Activated effector memory CD4-positive, alpha-beta T cell treated with Interleukin-2 at 50 U/mL for 16 hours (primary cell): Measurements from ENCODE around the gene NKD1.

Source experiments
- DNase-seq: peaks from one replicate; pipeline ENCODE4 v3.0.0-alpha.2; 2020

Gene NKD1

DNA sequence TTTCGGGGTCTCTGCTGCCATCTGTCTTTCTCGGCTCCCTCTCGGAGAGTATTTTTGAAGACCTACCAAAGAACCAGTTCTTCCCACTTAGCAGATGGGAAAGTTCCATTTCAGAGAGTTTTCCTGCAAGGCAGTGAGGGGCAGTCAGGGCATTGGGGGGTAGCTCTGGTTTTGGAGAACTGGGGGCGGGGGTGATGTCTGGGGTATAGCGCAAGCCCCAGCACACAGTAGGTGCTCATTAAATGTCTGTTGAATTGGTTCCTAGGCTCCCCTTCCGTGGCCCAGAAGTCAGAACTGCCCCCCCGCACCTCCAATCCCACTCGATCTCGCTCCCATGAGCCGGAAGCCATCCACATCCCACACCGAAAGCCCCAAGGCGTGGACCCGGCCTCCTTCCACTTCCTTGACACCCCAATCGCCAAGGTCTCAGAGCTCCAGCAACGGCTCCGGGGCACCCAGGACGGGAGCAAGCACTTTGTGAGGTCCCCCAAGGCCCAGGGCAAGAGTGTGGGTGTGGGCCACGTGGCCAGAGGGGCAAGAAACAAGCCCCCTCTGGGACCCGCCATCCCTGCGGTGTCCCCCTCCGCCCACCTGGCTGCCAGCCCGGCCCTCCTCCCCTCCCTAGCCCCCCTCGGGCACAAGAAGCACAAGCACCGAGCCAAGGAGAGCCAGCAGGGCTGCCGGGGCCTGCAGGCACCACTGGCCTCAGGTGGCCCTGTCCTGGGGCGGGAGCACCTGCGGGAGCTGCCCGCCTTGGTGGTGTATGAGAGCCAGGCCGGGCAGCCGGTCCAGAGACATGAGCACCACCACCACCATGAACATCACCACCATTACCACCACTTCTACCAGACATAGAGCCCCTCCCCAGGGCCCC lies 85.0 kb downstream of the NKD1 start:
- no peak for DNase-seq

DNA sequence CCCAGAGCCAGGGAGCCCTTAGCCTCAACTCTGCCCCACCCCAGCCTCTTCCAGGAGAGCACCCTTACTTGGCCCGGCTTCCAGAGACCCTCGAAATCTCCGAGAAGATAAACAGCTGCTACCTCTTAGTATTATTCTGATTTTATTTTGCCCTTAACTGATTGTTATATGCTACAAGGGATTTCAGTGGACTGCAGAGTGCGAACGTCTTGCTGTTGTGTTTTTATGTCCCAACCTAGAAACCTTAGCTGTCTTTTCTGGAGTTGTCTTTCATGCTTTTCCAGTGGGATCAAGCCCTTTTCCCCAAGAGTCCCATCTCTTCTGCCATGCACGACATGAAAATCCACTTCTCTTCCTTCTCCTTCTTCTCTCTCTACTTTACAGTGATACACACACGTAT lies 85.9 kb downstream of the NKD1 start:
- DNase-seq = no peak

DNA sequence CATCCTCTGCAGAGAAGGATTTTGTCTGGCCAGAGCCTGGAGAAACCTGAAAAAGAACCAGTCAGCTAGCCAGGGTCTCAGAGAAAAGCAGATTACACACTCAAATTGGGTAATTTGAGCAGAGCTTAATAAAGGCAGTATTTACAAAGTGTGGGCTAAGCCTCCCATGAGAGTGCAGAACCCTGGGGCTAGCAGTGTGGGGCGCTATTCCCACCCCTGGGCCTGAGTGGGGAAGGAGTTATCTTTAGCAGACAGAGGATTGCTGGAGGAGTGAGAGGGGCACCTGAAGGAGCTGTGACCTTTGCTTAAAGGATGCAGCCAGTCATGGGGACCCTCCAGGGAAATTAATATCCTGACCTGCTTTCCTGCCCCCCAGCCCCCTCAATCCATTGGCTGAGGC lies 86.8 kb downstream of the NKD1 start:
- DNase-seq = no peak

DNA sequence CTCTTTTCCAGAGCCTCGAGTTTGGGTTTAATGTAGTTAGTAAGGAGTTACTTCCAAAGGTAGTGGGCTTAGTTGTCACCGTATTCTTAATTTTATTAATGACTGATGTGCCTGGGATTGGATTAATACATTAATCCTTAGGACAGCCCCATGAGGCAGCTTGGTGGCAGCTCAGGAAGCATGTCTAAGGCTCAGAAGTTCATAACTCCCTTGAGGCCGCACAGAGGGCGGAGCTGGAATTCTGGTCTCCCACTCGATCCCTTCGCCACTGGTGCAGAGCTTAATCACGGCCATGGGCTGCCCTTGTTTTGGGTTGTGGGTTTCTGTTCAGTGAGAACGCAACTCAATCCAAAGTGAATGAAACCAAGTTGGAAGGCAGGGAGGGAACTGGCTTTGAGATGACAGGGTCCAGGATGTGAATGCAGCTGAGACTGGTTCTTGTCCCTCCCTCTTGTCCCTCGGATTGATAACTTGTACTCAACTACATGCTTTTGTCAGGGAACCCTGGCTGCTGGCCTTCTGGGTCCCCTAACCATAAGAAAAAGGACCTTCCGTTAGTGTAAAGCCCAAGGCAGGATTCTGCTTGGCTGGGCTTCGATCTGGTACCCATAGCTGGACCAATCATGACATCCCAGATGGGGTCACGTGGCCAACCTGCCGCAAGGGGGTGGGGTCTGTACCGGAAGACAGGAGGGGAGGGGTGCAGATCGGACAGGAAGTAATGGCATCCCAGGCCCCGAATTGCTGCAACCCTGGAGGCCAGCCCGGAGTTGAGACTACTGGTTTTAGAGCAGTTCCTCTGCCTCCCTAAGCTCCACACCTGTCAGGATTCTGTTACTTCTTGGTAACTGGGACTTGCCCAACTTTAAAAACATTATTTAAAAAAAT lies 87.6 kb downstream of the NKD1 start:
- DNase-seq = no peak

DNA sequence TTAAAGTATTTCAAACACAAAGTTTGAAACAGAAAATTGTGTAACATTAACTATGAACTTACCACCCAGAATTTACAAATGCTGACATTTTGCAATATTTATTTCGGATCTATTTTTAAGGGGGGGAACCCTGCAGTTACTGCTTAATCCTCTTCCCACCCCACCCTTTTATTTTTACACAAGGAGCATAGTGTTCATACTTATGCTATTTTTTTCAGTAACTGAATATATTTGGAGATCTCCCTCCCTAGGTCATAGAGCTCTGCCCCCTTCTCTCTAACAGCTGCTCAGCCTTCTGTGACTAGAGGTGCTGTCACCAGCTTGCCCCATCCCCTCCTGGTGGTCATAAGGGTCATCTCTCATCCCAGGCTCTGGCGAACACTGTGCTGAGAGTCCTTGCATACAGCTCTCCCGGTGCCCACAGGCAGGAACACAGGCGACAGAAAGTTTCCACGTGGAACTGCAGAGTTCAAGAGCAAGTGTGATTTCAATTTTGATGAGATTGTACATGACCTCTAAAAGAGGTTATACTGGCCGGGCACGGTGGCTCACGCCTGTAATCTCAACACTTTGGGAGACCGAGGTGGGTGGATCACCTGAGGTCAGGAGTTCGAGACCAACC lies 88.7 kb downstream of the NKD1 start:
- no peak for DNase-seq

DNA sequence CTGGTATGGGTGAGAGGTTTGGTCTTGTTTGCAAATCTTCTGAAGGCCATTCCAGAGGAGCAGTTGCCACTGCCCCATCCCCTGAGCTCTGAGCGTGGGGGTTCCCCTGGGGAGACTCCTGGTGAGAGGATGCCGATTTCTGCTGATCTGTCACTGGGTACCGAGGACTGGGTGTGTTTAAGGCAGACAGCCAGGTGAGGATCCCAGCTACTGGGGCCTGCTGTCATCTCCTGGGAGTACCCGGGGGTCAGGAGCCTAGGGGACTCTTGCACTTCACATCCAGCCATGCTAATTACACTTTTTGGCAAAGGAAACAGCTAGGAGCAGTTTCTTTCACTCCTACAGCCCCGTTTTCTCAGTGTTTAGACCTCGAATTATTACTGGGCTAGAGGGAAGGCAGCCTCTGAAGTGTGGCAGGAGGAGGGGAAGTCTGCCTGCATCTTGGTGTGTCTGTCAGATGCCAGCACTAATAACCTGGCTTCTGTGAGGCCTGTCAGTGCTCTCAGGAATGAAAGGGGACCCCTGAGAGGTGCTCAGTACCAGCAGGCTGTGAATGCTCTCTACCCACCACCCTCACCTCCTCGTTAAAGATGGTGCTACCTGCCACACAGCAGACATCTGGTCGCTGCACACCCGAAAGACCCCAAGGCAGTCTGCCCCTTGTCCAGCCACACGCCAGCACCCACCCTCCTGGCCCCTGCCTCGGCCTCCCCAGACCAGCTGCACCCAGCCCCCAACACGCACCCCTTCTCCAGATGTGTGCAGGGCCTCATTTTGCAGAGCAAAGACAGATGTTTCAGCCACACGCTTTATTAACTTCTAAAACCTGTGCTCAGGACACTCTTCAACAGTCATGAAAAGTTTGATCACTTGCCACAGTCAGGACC lies 89.8 kb downstream of the NKD1 start:
- no peak for DNase-seq

DNA sequence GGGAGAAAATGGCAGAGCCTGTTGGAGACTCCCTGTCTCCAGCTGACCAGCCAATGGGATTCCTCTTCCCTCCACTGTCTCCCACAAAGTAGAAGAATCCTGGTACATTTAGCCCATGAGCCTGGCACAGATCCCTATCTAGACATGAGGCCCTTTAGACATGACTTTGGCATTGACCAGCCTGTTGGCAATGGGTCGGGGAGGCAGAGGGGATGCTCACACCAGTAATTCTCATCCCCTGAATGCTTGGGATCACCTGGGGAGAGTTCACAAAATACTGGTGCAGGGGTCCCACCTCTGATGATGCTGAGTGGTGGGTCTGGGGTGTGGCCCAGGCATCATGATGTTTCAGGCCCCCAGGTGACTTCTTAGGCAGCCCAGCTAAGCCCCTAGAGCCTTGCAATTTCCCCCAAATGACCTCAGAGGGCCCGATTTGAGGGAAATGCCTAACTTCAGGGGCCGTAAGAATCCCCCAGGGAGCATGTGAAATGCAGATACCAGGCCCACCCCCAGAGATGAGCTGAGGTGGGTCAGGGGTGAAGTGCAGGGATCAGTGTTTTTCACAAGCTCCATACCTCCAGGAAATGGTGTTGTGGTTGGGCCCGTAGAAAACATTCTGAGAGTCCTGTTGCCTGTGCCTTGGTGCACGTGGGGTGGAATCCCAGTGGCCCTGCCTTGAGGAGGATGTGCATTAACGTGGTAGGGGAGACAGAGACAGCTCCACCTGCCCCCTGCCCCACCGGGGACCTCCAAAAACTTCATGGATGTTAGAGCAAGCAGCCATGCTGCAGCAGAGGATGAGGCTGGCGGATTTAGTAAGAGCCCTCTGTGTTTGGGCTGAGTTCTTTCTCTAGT lies 90.8 kb downstream of the NKD1 start:
- no peak for DNase-seq

DNA sequence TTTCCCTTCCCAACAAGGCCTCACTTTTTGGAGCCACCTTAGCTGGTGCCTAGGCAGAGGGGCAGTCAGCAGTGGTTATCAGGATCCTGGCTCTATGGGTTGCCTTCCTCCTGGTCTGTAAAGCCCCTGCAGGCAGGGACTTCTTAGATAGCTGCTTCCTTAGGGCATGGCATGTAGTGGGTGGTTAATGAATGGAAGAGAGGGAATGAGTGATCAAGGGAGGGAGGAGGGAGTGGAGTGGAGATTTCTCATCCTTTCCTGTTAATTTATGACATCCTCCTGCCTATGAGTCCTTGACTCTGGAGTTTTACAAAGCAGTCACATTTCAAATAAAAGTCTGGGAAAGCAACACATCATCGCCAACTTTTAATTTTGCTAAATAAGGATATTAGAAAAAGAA lies 92.2 kb downstream of the NKD1 start:
- DNase-seq = no peak

DNA sequence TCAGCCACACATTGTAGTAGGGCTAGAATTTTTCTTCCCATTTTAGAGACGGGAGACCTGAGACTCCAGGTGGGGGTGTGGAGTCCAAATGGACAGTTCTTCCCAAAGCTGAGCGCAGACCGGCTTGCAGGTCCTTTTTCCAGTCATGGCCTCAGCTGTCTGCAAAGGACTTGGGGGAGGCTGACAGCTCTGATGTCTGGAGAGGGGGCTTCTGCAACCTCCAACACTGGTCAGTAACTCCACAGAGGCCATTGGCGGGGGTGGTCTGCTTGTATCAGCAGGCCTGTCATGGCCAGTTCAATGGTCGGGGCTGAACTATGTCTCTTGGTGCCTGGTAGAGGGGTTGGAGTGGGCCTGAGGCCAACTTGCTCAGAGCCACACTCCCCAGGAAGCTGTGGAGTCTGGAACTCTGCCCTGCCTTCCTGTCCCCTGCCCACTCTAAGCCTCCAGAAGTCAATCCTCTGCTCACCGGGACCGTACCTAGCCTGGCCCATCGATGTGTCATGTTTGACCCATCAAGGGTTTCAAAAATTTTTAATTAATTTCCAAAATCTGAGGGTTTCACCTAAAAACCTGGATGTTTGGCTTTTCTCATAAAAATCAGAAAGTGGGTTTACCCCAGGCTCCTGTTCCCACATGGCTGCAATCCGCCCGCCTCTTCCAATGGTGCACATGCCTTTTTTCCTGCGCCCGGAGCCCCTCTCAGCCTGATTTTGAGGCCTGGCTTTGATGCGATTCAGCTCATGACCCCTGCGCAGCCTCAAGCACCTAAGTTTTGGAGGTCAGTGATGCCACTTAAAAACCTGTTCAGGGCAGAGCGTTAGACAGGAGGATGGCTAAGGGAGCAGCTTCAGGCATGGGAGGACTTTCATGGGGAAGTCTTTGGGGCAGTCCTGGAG lies 93.0 kb downstream of the NKD1 start:
- no peak for DNase-seq

DNA sequence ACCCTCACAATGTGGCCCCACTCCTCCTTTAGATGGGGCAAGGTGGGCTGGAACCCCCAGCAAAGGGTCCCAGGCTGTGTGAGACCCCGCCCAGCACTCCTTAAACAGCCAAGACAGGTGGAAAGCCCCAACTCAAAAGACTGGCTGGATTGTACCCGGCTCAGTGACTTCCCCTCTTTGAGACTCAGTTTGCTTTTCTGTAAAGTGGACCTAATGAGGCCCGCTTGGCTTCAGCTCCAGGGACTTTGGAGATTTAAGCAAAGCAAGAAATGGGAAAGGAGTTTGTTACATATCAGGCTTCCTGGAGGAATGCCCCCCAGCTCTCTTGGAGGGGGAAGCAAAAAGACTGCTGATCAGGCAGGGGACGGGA lies 93.6 kb downstream of the NKD1 start:
- no peak for DNase-seq

DNA sequence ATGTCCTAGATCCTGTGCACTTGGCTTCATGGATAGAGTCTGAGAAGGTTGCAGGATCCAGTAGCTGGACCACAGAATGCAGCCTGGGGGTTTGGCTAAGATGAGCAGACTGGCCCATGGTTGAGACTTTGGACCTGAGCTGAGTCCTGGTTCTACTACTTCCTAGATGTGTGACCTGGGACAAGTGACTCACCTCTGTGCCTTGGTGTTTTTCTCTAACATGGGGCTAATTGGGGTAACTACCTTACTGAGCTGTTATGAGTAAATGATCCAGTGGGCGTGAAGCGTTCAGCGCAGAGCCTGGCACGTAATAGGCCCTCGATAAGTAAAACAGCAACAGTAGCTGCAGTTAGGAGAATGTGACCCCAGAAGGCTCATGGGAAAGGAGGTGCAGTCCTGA lies 94.2 kb downstream of the NKD1 start:
- no peak for DNase-seq

DNA sequence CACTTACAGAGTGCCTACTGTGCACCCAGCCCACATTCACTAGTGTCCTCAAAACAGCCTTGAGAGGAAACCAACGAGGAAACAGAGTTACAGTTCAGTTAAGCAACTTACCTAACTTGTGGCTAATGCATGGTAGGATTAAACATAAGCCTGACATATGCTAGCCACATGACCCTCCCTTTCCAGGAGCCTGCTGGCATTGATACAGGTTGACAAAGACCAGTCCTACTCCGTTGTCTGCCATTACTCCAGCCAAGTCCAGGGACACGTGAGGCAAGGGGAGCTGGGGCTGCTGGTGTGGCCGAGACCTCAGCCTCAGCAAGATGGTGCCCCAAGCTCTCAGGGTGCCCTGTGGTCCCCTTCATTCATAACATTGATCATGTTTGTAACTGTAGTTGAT lies 95.0 kb downstream of the NKD1 start:
- no peak for DNase-seq

DNA sequence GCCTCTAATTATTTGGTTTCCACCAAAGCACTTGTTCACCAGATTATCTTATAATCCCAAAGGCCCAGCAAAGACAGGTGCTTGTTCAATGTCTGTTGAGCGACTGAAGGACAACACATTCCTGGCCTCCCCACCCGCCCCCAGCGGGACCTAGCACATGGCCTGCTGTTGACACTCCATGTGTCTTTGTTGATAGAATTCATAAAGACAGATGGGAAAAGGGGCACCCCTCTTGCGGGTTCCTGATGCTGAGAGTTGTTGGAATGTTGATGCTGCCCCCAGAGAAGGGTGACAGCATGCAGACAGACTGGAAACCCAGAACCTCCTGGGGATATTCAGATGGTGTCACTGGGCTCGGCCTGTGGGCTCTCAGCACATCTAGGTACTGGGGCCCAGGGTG lies 96.0 kb downstream of the NKD1 start:
- no peak for DNase-seq

DNA sequence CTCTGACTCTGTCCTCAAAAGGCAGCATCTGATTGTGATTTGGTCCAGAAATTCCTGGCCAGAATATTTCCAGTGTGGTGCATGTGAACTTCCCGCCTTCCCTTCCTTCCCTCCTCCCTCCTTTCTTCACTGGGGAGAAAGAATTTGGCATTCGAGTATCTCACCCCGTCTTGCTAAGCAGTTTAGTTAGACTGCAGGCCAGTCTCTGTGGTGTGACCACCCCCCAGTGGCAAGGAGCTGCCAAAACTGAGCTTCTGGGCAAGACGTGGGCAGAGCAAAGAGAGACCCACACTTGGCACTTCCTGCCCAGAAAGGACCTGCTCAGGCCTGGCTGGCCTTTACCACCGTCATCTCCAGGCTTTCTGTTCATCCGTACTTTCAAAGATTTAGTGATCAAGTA lies 96.5 kb downstream of the NKD1 start:
- DNase-seq = no peak

DNA sequence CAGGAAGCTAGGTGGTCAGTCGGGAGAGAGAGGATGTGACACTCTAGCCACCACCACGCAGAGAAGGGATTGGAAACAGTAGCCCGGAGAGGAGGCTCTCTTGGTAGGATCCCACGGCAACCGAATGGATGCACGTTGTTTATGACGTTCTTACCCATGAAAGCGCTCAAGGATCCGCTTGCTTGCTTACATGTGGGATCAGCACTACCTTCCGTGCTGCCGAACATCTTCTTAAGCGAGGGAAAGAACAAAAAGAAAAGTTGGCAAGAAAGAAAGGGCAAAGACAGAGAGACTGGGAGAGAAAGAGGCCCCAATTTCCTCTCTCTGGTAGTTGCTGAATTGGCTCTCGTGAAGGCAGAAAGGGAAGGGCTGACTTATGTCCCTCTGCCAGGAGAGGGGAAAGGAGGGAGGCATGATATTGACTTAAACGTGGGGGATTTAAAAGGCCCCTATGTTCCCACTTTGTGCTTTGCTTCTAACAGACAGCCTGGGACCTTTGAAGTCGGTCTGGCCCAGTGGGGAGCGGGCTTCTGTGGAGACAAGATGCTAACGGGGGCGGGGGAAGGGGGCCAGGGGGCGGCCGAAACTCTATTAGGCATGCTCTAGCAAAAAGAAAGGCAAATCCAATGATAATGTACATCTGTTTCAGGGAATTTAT lies 97.5 kb downstream of the NKD1 start:
- DNase-seq = no peak

DNA sequence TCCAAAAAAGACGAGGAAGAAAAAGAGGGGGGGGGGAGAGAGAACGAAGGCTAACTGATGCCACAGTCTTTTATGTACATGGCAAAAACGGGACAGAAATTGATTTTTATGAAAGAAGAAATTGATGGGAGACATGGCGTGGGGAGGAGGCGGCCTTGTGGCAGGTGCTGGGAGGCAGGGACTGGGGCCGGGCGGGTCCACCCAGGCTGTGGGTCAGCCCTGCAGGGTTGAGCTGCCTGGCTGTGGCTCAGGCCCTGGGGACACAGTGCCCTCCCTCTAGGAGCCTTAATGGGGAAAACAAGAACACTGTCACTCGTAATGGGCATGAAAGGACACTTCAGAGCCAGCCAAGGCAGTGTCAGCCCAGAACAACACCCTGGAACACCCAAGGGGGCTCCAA lies 98.1 kb downstream of the NKD1 start:
- no peak for DNase-seq

DNA sequence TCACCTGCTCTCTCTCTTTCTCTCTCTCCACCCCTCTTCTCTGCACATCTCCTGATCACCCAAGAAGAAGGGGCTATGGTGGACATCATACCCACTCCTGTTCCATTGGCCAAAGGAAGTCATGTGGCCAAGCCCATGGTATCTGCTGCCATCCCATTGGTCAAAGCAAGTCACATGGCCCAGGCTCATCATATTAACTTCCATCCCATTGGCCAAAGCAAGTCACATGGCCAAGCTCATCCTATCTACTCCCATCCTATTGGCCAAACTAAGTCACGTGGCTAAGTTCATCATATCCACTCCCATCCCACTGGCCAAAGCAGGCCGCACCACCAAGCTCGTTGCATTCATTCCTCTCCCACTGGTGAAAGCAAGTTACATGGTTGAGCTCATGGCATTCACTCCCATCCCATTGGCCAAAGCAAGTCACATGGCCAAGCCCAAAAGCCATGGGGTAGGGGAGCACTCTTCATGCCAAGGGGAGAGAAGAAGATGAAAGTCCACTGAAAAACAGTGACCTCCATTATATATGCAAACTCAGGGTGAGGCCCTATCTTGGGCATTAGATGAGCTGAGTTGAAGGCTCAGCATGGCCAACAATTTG lies 103.7 kb downstream of the NKD1 start:
- DNase-seq = no peak

DNA sequence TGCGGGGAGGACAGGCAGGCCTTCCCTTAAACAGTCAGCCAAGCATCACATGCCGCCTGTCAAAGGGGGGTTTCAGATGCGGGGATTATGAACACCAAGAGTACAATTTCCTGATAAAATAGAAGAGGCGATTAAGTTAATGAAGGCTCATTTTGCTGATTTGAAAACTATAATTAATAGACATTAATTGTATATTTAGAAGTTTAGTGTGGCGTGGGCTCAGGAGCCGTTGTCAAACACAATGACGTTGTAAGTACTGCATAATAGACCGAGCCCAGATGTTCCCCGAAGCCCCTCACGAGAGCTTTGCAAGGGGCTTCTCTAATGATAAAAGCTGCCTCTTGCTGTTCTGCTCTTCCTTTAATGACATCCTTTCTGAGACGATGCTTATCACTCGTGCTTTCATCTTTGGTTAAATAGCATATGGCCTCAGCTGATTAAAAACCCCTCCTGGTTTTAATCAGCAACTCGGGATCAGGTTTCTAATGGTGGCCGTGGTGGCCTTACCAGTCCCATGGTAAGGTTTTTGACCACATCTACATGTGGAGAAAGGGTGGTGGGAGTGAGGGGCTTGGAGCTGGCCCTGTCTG lies 104.7 kb downstream of the NKD1 start:
- DNase-seq = no peak
